Mammary microvascular endothelial cell (primary cell): ENCODE results near the gene TFPI2. TPM values are rescaled to one million over a fixed set of nuclear protein-coding genes. Genes with fewer than 3 reads are reported as not detected.

ENCODE experiments used
- total RNA-seq: library from RNA; depleted of rRNA; stranded (reverse); fragments of >200 nt; gene quantifications from 2 replicates; pipeline ENCODE4 v1.2.3, GENCODE V29; 2015

Gene TFPI2
- total RNA-seq: 36.2 and 59.8 TPM in 2 replicates

GRCh38 chr7:93890464-93891068 lies at the start of gene TFPI2:
TSS of gene TFPI2 (minus strand) at chr7:93890753. CDS start at chr7:93890678, 75 bp downstream.

DNA sequence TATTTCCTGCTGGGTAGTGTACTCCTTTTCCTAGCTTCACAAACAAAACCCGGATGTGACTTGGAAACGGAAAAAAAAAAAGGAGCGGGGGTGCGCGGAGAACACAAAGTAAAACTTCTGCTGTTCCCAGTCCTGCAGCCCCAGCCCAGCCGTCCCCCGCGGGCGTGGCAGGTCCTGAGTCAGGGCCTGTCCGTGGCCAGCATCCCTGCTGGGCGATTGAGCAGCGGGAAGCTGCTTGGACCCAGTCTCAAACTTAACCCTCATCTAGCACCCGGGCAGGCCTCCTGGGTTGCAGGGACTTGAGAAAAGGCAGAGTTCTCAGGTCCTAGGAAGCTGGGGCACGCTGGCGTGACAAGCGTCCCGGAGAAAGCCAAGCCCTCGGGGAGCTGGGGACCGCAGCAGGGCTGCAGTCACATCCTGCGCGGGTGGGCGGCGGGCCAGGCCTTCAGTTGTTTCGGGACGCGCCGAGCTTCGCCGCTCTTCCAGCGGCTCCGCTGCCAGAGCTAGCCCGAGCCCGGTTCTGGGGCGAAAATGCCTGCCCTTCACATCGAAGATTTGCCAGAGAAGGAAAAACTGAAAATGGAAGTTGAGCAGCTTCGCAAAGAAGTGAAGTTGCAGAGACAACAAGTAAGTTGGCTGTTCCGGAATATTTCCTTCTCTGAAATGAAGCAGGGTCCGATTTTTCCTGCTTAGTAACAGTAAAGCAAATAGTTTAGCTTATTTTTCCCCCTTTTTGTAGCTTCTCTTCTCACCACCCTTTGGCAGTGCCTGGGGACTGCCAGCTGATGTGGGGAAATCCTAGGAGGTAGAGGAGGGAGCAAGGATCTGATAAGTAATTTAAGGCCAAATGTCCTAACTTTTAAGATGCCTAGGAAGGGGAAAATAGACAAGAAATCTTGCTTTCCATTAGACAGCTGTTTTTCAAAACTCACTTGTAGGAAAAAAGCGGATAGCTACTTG lies 31.3 kb upstream of the TFPI2 start, which contains the start of gene GNG11:
Gene GNG11, plus strand, starts transcription at position 129 of the 960 bp plus-strand sequence. Its CDS starts 403 bp downstream, at position 532.

GRCh38 chr7:93906267-93906666 lies 15.7 kb upstream of the TFPI2 start, which contains the start of gene GNGT1:
TSS of gene GNGT1 (plus strand) at chr7:93906567. CDS start at chr7:93906747, 180 bp downstream.

Other genes with a start within 250 kb of the TFPI2 start
- not detected in 2 replicates for gene GNGT1, start 15.8 kb upstream of the TFPI2 start, total RNA-seq
- gene GNG11, start 31.0 kb upstream of the TFPI2 start, total RNA-seq: 186 and 196 TPM in 2 replicates
- 24.8 and 31.2 TPM in 2 replicates for gene BET1, start 113.6 kb upstream of the TFPI2 start, total RNA-seq